B cell (primary cell): ENCODE data around the gene THSD4.

Source experiments
- CTCF ChIP-seq: fragments of 200-600 bp; IDR thresholded peaks from one replicate; pipeline ENCODE4 v1.8.0; 2022; ENCODE audit warnings: antibody characterized with exemption, mild to moderate bottlenecking
- EZH2 ChIP-seq: IDR thresholded peaks from 2 replicates; pipeline ENCODE4 v1.6.1; 2012; ENCODE audit warnings: borderline replicate concordance, low read depth, mild to moderate bottlenecking, moderate library complexity, low read length; ENCODE audit not compliant: insufficient read depth, poor library complexity, severe bottlenecking

- no peak for TF ChIP-seq CTCF
- TF ChIP-seq EZH2, result no peak
These were observed 614.0 kb downstream of the THSD4 start for GRCh38 chr15:71729319-71729718.
